HG02943 (cell line): Measurements from ENCODE around the gene EXOSC5.
"Not testable (repeated sequence)": the region's sequence is repeated elsewhere in the genome, so short reads cannot be mapped to it uniquely, and the experiment has no call there.

Experiments
- ATAC-seq: cut with Tn5 transposase; IDR thresholded peaks from one replicate; pipeline ENCODE4 v1.9.1; 2021; ENCODE audit warnings: mild to moderate bottlenecking, low read depth, moderate library complexity; ENCODE audit not compliant: unreplicated experiment

The EXOSC5 gene

GRCh38 chr19:41352279-41352608 is 44.9 kb downstream of the EXOSC5 start:
- ATAC-seq: no peak

GRCh38 chr19:41351339-41352245 is 45.6 kb downstream of the EXOSC5 start:
- ATAC-seq: no peak

- no peak for ATAC-seq
Observed at GRCh38 chr19:41350735-41351338, 46.3 kb downstream of the EXOSC5 start.

GRCh38 chr19:41346916-41347315 is 50.2 kb downstream of the EXOSC5 start:
- not testable (repeated sequence) for ATAC-seq

GRCh38 chr19:41344162-41344561 is 53.0 kb downstream of the EXOSC5 start:
- ATAC-seq: no peak

- ATAC-seq: no peak
Observed at GRCh38 chr19:41341669-41342490, 55.3 kb downstream of the EXOSC5 start.

GRCh38 chr19:41339936-41340335 is 57.2 kb downstream of the EXOSC5 start:
- ATAC-seq: no peak
